Measurements from ENCODE around the gene SEPTIN12.

SEPTIN12 gene

DNA sequence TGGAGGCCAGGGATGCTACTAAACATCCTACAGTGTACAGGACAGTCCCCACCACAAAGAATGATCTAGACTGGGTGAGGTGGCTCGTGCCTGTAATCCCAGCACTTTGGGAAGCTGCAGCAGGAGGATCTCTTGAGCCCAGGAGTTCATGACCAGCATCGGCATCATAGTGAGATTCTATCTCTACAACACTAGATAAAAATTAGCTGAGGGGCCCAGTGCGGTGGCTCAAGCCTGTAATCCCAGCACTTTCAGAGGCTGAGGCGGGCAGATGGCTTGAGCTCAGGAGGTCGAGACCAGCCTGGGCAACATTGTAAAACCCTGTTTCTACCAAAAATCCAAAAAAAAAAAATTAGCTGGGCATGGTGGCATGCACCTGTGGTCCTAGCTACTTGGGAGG lies 15.8 kb downstream of the SEPTIN12 start:
- no peak overlapping the region for H3K4me2 ChIP-seq (ENCODE audit: low read length)
- no peak overlapping the region for H3K4me3 ChIP-seq (ENCODE audit: low read depth, low read length)
- no peaks in the 10 kb centered on the region for H3K9me3 ChIP-seq (ENCODE audit: control insufficient read depth, low read length)
- no peak overlapping the region for H3K9ac ChIP-seq
- TF ChIP-seq, protein P1, sequence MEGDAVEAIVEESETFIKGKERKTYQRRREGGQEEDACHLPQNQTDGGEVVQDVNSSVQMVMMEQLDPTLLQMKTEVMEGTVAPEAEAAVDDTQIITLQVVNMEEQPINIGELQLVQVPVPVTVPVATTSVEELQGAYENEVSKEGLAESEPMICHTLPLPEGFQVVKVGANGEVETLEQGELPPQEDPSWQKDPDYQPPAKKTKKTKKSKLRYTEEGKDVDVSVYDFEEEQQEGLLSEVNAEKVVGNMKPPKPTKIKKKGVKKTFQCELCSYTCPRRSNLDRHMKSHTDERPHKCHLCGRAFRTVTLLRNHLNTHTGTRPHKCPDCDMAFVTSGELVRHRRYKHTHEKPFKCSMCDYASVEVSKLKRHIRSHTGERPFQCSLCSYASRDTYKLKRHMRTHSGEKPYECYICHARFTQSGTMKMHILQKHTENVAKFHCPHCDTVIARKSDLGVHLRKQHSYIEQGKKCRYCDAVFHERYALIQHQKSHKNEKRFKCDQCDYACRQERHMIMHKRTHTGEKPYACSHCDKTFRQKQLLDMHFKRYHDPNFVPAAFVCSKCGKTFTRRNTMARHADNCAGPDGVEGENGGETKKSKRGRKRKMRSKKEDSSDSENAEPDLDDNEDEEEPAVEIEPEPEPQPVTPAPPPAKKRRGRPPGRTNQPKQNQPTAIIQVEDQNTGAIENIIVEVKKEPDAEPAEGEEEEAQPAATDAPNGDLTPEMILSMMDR (IDR thresholded peaks at IDR 0.05) = no peak
- no peak overlapping the region for H3K27ac ChIP-seq
- H3K79me2 ChIP-seq = no peaks in the 10 kb centered on the region
- H2AFZ ChIP-seq = no peak overlapping the region
- no peaks in the 10 kb centered on the region for H3K27me3 ChIP-seq (ENCODE audit: control insufficient read depth, insufficient read depth, low read length)
- H3K36me3 ChIP-seq (ENCODE audit: control insufficient read depth, insufficient read depth, low read length) = no peaks in the 10 kb centered on the region
- peaks cover 6% of the 10 kb centered on the region for H3K4me1 ChIP-seq

DNA sequence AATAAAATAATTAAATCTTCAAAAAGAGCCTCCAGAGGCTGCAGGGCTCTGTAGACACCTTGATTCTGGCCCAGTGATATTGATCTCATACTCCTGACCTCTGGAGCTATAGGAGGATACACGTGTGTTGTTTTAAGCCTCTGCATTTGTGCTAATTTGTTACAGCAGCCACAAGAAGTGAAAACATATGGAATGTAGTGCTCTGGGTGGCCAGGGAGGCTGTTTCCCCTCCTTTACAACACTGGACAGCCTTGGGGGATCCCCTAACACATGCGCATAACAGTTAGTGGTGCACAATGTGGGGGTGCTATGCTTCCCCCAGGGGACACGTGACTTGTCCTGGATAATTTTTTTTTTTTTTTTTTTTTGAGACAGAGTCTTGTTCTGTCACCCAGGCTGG lies 16.5 kb downstream of the SEPTIN12 start:
- Histone ChIP-seq H3K4me1 (peaks cover 6% of the 10 kb centered on the region), H3K36me3 (ENCODE audit: control insufficient read depth, insufficient read depth, low read length) (no peaks in the 10 kb centered on the region), H3K4me3 (ENCODE audit: low read depth, low read length) (no peak overlapping the region), H3K27me3 (ENCODE audit: control insufficient read depth, insufficient read depth, low read length) (no peaks in the 10 kb centered on the region), H3K9me3 (ENCODE audit: control insufficient read depth, low read length) (no peaks in the 10 kb centered on the region), H3K79me2 (peaks cover 2% of the 10 kb centered on the region), H2AFZ (no peak overlapping the region), H3K4me2 (ENCODE audit: low read length) (no peak overlapping the region), H3K9ac (no peak overlapping the region), H3K27ac (no peak overlapping the region)
- TF ChIP-seq, protein P1 (IDR thresholded peaks at IDR 0.05) = no peak

- Histone ChIP-seq H3K4me2 (ENCODE audit: low read length) (no peak overlapping the region), H3K27ac (peak overlapping the region; percentile 58), H2AFZ (peak overlapping the region; percentile 90), H3K9ac (no peak overlapping the region), H3K79me2 (peaks cover 4% of the 10 kb centered on the region), H3K36me3 (ENCODE audit: control insufficient read depth, insufficient read depth, low read length) (no peaks in the 10 kb centered on the region), H3K27me3 (ENCODE audit: control insufficient read depth, insufficient read depth, low read length) (no peaks in the 10 kb centered on the region), H3K9me3 (ENCODE audit: control insufficient read depth, low read length) (no peaks in the 10 kb centered on the region), H3K4me3 (ENCODE audit: low read depth, low read length) (peak overlapping the region; percentile 57), H3K4me1 (peaks cover 6% of the 10 kb centered on the region)
- TF ChIP-seq, protein P1 (IDR thresholded peaks at IDR 0.05) = no peak
These were observed 18.9 kb downstream of the SEPTIN12 start for GRCh38 chr16:4769306-4769638.

DNA sequence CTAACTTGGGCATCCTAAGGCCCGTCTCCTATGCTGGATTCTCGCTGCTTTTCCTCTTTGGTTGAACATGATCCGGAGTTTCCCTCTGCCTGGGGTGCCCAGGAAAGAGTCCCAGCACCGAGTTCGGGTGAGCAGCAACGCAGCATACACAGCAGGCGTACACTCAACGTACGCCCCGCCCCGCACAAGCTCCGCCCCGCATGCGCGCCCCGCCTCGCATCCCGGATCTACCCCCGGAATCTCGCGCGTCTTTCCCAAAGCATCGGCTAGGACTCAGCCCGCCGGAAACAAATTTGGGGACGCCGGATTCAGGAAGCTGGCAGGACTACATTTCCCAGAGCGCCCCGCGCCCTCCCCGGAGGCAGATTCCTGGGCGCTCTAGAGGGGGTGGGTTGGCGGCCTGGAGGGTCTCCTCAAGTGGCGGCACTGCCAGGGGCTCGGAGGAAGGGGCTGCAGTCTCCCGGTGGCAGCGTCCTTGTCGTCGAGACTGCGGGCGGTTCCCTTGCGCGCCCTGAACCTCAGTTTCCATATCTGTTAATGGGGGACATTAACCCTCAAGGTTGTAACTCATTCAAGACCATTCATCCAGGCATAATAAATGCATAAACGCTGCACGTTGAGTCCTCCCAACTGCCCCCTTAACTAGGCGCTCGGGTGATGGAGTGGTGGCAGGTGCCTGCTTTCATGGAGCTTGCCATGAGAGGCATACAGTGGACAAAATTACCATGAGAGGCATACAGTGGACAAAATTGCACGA lies 19.4 kb downstream of the SEPTIN12 start:
- H3K27ac ChIP-seq = peak overlapping the region; percentile 58
- H3K9ac ChIP-seq = no peak overlapping the region
- no peaks in the 10 kb centered on the region for H3K9me3 ChIP-seq (ENCODE audit: control insufficient read depth, low read length)

More for the DNA sequence above, 19.4 kb downstream of the SEPTIN12 start:
- H3K4me2 ChIP-seq (ENCODE audit: low read length) = peak overlapping the region; percentile 90
- TF ChIP-seq, protein P1 (IDR thresholded peaks at IDR 0.05) = no peak
- H3K27me3 ChIP-seq (ENCODE audit: control insufficient read depth, insufficient read depth, low read length) = no peaks in the 10 kb centered on the region
- peak overlapping the region; percentile 57 for H3K4me3 ChIP-seq (ENCODE audit: low read depth, low read length)
- peaks cover 6% of the 10 kb centered on the region for H3K4me1 ChIP-seq
- no peaks in the 10 kb centered on the region for H3K36me3 ChIP-seq (ENCODE audit: control insufficient read depth, insufficient read depth, low read length)
- peak overlapping the region; percentile 90 for H2AFZ ChIP-seq
- H3K79me2 ChIP-seq = peaks cover 4% of the 10 kb centered on the region

All from parathyroid adenoma (tissue), 2 donors.